Right lobe of liver (tissue), 4 donors: ENCODE measurements around the gene NIPAL1.

Experiments used
- CTCF ChIP-seq, 4 donors: fragments of 200-600 bp in 3 of 4; fragments of 450-650 bp in 1 of 4; IDR thresholded peaks; one replicate each; pipeline versions ENCODE4 v1.5.1 to v1.8.0; 2016 to 2022; ENCODE audit warnings: antibody characterized with exemption in 4 of 4, mild to moderate bottlenecking in 2 of 4
- POLR2A ChIP-seq: fragments of 450-650 bp; IDR thresholded peaks from one replicate; pipeline ENCODE4 v1.6.1; 2017; ENCODE audit warnings: antibody characterized with exemption, mild to moderate bottlenecking
- donor health status: DM: no; HTN: no; CAD: no.
- donor health status: DM: no; HTN: no; CAD: no.
- donor health status: DM: no; HTN: yes; CAD: no.

- TF ChIP-seq CTCF (IDR thresholded peaks at IDR 0.05) (no peak), POLR2A (no peak)
These were observed 29.5 kb downstream of the NIPAL1 start for GRCh38 chr4:48046059-48046458.
